Thoracic aorta (tissue), 2 donors: ENCODE measurements around the gene IFT122. TPM values are rescaled to one million over a fixed set of nuclear protein-coding genes. Genes with fewer than 3 reads are reported as not detected.

ENCODE experiments used
- ATAC-seq: fragments of 150-250 bp; one replicate; pipeline ENCODE4 v1.8.0; 2017; ENCODE audit warnings: low read depth; ENCODE audit not compliant: insufficient number of reproducible peaks, low FRiP score
- DNase-seq: peaks from one replicate; pipeline ENCODE4 v3.0.0-alpha.2; 2020; ENCODE audit warnings: low spot score
- H3K27ac ChIP-seq, 2 donors: fragments of 200-600 bp; sonication (generic); 1 replicate in 1 of 2; 2 replicates in 1 of 2; pipeline ENCODE4 v1.5.1; 2016; ENCODE audit warnings: mild to moderate bottlenecking in 2 of 2, moderate library complexity in 2 of 2
- H3K27me3 ChIP-seq: fragments of 200-600 bp; sonication (generic); replicated peaks from 2 replicates; pipeline ENCODE4 v1.6.0; 2016; ENCODE audit warnings: mild to moderate bottlenecking; ENCODE audit not compliant: insufficient read depth
- H3K36me3 ChIP-seq: fragments of 200-600 bp; sonication (generic); one replicate; pipeline ENCODE4 v1.5.1; 2016
- H3K4me1 ChIP-seq, 2 donors: fragments of 200-600 bp; sonication (generic); 1 replicate in 1 of 2; 2 replicates in 1 of 2; pipeline versions ENCODE4 v1.5.1 to v1.6.0; 2016; ENCODE audit warnings: low read depth in 2 of 2, mild to moderate bottlenecking in 1 of 2; ENCODE audit not compliant: control insufficient read depth in 1 of 2
- H3K4me3 ChIP-seq: fragments of 200-600 bp; sonication (generic); 2 replicates; pipeline ENCODE4 v1.5.1; 2016; ENCODE audit warnings: mild to moderate bottlenecking
- H3K9me3 ChIP-seq: fragments of 200-600 bp; sonication (generic); 2 replicates; pipeline ENCODE4 v1.5.1; 2016
- total RNA-seq, 2 donors: library from RNA; depleted of rRNA; stranded (reverse); fragments of >200 nt; gene quantifications; one replicate each; pipeline versions ENCODE4 v1.1.0 to v1.2.3, GENCODE V29; 2016
- TF ChIP-seq, protein P1 (sequence below): fragments of 200-600 bp; sonication (generic); IDR thresholded peaks from one replicate; pipeline ENCODE4 v1.5.1; 2019; ENCODE audit warnings: antibody characterized with exemption

The IFT122 gene
- total RNA-seq, 2 donors from 2014 or later = 50.1 to 61.9 TPM

DNA sequence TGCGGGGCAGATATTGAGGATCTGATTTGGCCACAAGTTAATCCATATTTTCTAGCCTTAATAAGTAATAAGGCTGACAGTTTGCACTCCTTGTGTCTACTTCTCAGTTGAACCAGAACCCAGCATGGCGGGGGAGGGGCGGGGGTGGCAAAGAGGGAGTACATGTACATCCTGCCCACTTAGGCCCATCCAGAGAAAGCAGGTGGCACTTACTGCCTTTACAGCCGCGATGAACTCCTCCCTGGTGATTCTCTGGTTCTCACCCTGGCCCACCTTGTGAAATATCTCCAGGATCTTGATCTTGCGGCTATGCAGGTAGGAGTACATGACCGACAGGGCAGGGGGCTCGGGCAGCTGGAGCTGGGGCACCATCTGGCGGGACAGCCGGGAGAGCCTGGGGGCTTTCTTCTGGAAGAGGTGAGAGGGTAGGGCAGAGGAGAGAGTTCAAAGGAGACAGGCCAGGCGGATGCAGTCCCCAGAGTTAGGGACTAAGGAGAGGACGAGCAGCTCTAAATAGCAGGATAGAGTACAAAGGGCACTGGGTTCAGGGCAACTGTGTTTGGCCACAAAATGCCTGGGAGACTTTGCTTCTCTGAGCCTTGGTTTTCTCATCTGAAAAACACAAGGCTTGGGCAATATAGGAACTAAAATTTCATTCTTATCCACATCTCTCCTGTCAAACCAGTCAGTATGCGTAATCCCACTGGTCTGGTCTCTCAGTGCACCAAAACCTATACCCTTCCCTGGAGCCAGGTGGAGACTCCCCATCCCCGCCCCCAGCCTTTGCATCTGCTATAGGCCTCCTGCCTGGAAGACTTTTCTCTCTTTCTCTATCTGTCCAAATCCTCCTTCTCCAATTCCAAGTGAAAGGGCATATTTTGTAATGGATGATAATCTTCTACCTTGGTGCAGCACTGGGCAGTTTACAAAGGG, 21.7 kb upstream of the IFT122 start:
- no peak overlapping the region for H3K4me3 ChIP-seq
- DNase-seq (no peak), ATAC-seq (no peak)
- TF ChIP-seq, protein P1, sequence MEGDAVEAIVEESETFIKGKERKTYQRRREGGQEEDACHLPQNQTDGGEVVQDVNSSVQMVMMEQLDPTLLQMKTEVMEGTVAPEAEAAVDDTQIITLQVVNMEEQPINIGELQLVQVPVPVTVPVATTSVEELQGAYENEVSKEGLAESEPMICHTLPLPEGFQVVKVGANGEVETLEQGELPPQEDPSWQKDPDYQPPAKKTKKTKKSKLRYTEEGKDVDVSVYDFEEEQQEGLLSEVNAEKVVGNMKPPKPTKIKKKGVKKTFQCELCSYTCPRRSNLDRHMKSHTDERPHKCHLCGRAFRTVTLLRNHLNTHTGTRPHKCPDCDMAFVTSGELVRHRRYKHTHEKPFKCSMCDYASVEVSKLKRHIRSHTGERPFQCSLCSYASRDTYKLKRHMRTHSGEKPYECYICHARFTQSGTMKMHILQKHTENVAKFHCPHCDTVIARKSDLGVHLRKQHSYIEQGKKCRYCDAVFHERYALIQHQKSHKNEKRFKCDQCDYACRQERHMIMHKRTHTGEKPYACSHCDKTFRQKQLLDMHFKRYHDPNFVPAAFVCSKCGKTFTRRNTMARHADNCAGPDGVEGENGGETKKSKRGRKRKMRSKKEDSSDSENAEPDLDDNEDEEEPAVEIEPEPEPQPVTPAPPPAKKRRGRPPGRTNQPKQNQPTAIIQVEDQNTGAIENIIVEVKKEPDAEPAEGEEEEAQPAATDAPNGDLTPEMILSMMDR = no peak
- no peak overlapping the region for H3K27ac ChIP-seq
- H3K27me3 ChIP-seq = no peaks in the 10 kb centered on the region
- no peaks in the 10 kb centered on the region for H3K36me3 ChIP-seq
- no peaks in the 10 kb centered on the region for H3K9me3 ChIP-seq
- H3K4me1 ChIP-seq = no peaks in the 10 kb centered on the region

DNA sequence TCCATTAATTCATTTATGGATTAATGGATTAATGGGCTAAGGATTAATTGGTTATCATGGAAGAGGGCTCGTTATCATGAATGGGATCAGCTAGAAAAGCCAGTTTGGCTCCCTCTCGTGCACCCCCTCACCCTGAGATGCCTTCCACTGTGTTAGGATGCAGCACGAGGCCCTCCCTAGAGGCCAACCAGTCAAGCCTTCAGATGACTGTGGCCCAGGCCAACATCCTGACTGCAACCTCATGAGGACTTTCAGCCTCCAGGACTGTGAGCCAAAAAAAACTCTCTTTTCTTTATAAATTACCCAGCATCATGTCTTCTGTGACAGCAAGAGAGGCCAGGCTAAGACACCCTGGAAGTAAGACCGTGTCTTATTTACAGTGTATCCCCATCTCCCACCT, 20.5 kb upstream of the IFT122 start:
- TF ChIP-seq, protein P1 = no peak
- ATAC-seq = no peak
- Histone ChIP-seq H3K4me3 (no peak overlapping the region), H3K4me1 (no peaks in the 10 kb centered on the region), H3K27me3 (no peaks in the 10 kb centered on the region), H3K36me3 (no peaks in the 10 kb centered on the region), H3K27ac (no peak overlapping the region), H3K9me3 (no peaks in the 10 kb centered on the region)
- DNase-seq = no peak

- DNase-seq = no peak
- Histone ChIP-seq H3K36me3 (no peaks in the 10 kb centered on the region), H3K4me3 (no peak overlapping the region), H3K27ac (no peak overlapping the region), H3K4me1 (no peaks in the 10 kb centered on the region), H3K27me3 (no peaks in the 10 kb centered on the region), H3K9me3 (no peaks in the 10 kb centered on the region)
- ATAC-seq = no peak
- TF ChIP-seq, protein P1 = no peak
Measured at GRCh38 chr3:129421236-129421883, 18.7 kb upstream of the IFT122 start.

DNA sequence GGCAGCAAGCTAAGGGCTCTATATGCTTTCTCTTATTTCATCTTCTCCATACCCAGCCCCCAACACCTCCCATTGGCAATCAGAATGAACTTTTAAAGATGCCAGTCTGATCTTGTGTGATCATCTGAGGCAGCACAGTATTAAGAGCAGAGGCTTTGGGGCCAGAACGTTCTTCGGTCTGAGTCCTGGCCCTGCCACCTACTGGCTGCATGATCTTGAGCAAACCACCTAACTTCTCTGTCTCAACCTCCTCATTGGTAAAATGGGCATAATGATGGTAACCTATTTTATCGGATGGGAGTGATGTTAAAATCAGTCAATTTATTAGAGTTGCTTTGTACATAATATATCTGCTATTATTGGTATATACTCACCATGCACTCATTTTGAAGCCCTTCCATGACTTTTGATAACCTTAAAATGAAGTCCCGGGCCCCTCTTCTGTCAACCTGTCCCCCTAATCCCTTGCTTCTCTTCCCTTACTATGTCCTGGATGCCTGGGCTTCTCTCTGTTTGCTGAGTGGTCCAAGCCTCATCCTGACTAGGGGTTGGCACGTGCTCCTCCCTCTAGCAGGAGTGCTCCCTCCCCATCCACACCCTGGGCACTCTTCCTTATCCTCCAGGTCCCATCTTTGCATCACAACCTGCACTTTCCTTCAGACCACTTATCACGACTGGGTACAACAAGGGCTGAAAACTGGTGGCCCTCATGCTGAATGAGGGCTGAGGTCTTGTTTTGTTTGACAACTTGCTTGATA, 17.9 kb upstream of the IFT122 start:
- Histone ChIP-seq H3K27me3 (no peaks in the 10 kb centered on the region), H3K4me1 (no peaks in the 10 kb centered on the region), H3K36me3 (no peaks in the 10 kb centered on the region), H3K27ac (no peak overlapping the region), H3K9me3 (no peaks in the 10 kb centered on the region), H3K4me3 (no peak overlapping the region)
- ATAC-seq = no peak
- DNase-seq = no peak
- TF ChIP-seq, protein P1 = no peak

DNA sequence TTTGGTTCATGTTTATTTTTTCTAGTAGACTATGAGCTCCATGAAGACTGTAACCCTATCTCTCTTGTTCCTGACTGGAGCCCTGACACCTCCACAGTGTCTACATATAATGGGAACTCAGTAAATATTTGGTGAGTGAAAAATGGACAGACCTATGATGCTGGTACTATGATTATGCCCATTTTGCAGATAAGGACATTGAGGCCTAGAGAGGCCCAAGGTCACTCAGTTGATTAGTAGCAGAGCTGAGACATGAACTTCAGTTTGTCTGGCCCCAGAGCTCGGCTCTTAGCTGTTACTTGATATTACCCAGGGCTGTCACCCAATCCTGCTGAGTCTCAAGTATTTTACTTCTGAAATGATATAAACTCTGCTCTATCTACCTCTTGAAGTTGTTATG, 17.1 kb upstream of the IFT122 start:
- TF ChIP-seq, protein P1 = no peak
- Histone ChIP-seq H3K9me3 (no peaks in the 10 kb centered on the region), H3K36me3 (no peaks in the 10 kb centered on the region), H3K27me3 (no peaks in the 10 kb centered on the region), H3K4me3 (no peak overlapping the region), H3K4me1 (peaks cover 2 to 4% of the 10 kb centered on the region in 2 donors), H3K27ac (no peak overlapping the region)
- ATAC-seq (no peak), DNase-seq (no peak)
